Measurements from ENCODE around the gene CACUL1. TPM values are rescaled to one million over a fixed set of nuclear protein-coding genes. Genes with fewer than 3 reads are reported as not detected.
"Not testable (repeated sequence)": the region's sequence is repeated elsewhere in the genome, so short reads cannot be mapped to it uniquely, and the experiment has no call there.

CACUL1 gene
- total and polyA plus RNA-seq, 7 donors, result 4.2 to 51.7 (median 41.0) TPM

- H3K4me1 ChIP-seq, result peaks cover 0 to 23% (median 11%) of the 10 kb centered on the region in 4 donors
- no peak overlapping the region for H3K4me3 ChIP-seq
- no peaks in the 10 kb centered on the region for H3K9me3 ChIP-seq
- DNase-seq, result no peak
- 57 to 73% methylated on average over 3 of the region's 3 CpGs for WGBS, 2 donors
- H3K27ac ChIP-seq, result no peak overlapping the region
- no peaks in the 10 kb centered on the region for H3K27me3 ChIP-seq
- no peaks in the 10 kb centered on the region for H3K36me3 ChIP-seq
- intact Hi-C loops (cut with DNase I), result loop anchor here (2.0 to 5.0 kb wide), 2 partner anchors 42 to 231 kb away; no protein-coding TSS in a partner anchor
- TF ChIP-seq EP300 (IDR thresholded peaks at IDR 0.05) (no peak), CTCF (IDR thresholded peaks at IDR 0.05) (no peak), POLR2A (IDR thresholded peaks at IDR 0.05) (no peak), POLR2AphosphoS5 (IDR thresholded peaks at IDR 0.05) (no peak)
Measured at GRCh38 chr10:118799777-118800176, 45.0 kb upstream of the CACUL1 start.

- WGBS, 2 donors, result 13 to 42% methylated on average over 3 of the region's 3 CpGs
- H3K27ac ChIP-seq, result peak overlapping the region; percentile 27 to 71 (median 56)
- intact Hi-C loops (cut with DNase I), result loop anchor here (5.0 kb wide), 1 partner anchor 41 kb away; no protein-coding TSS in a partner anchor
Measured at GRCh38 chr10:118798231-118798662, 43.5 kb upstream of the CACUL1 start.

GRCh38 chr10:118794971-118795370 lies 40.2 kb upstream of the CACUL1 start:
- not testable (repeated sequence) for DNase-seq, H3K27ac ChIP-seq, H3K4me3 ChIP-seq, H3K9me3 ChIP-seq, H3K36me3 ChIP-seq, H3K27me3 ChIP-seq
- peaks cover 0 to 20% (median 11%) of the 10 kb centered on the region in 4 donors for H3K4me1 ChIP-seq
- WGBS, 2 donors, result 94 to 95% methylated on average over 7 of the region's 7 CpGs
- intact Hi-C loops (cut with DNase I), result loop anchor here (5.0 kb wide), 1 partner anchor 38 kb away; no protein-coding TSS in a partner anchor

More at GRCh38 chr10:118798231-118798662, 43.5 kb upstream of the CACUL1 start:
- Histone ChIP-seq H3K27me3 (no peaks in the 10 kb centered on the region), H3K4me1 (peaks cover 0 to 23% (median 11%) of the 10 kb centered on the region in 4 donors), H3K36me3 (no peaks in the 10 kb centered on the region), H3K4me3 (no peak overlapping the region), H3K9me3 (no peaks in the 10 kb centered on the region)
- no peak for DNase-seq
- TF ChIP-seq POLR2AphosphoS5 (IDR thresholded peaks at IDR 0.05) (peak in 3 of 4 donors; percentile 47 to 51 (median 49)), EP300 (IDR thresholded peaks at IDR 0.05) (peak in 1 of 4 donors; percentile 19), CTCF (IDR thresholded peaks at IDR 0.05) (no peak), POLR2A (IDR thresholded peaks at IDR 0.05) (no peak)

- H3K27me3 ChIP-seq, result no peaks in the 10 kb centered on the region
- no peaks in the 10 kb centered on the region for H3K9me3 ChIP-seq
- TF ChIP-seq POLR2A (IDR thresholded peaks at IDR 0.05) (no peak), EP300 (IDR thresholded peaks at IDR 0.05) (no peak), CTCF (IDR thresholded peaks at IDR 0.05) (no peak), POLR2AphosphoS5 (IDR thresholded peaks at IDR 0.05) (no peak)
- intact Hi-C loops (cut with DNase I), result no loop called here
- 89 to 92% methylated on average over 6 of the region's 6 CpGs for WGBS, 2 donors
- H3K4me3 ChIP-seq, result no peak overlapping the region
- no peak for DNase-seq
- H3K4me1 ChIP-seq, result peaks cover 0 to 12% (median 9%) of the 10 kb centered on the region in 4 donors
- no peaks in the 10 kb centered on the region for H3K36me3 ChIP-seq
- H3K27ac ChIP-seq, result no peak overlapping the region
Measured at GRCh38 chr10:118793545-118793944, 38.8 kb upstream of the CACUL1 start.

- Histone ChIP-seq H3K4me3 (no peak overlapping the region), H3K9me3 (no peaks in the 10 kb centered on the region), H3K4me1 (peaks cover 0 to 2% (median under 1%) of the 10 kb centered on the region in 4 donors), H3K27ac (no peak overlapping the region), H3K27me3 (no peaks in the 10 kb centered on the region), H3K36me3 (no peaks in the 10 kb centered on the region)
- TF ChIP-seq EP300 (IDR thresholded peaks at IDR 0.05), result no peak
- no peak for TF ChIP-seq POLR2AphosphoS5 (IDR thresholded peaks at IDR 0.05)
- no peak for TF ChIP-seq CTCF (IDR thresholded peaks at IDR 0.05)
- TF ChIP-seq POLR2A (IDR thresholded peaks at IDR 0.05), result no peak
- WGBS, 2 donors, result 63 to 91% methylated on average over 1 of the region's 1 CpG
- intact Hi-C loops (cut with DNase I), result no loop called here
- DNase-seq, result no peak
Measured at GRCh38 chr10:118792526-118792925, 37.8 kb upstream of the CACUL1 start.

All from sigmoid colon (tissue), 7 donors.